Raji (cell line): ENCODE measurements around the gene RAB3GAP1.

Experiments
- POLR2A ChIP-seq: IDR thresholded peaks from 2 replicates; pipeline ENCODE4 v1.6.1; 2011; ENCODE audit warnings: low read depth, low read length, control low read depth; ENCODE audit not compliant: insufficient read depth

Gene RAB3GAP1

GRCh38 chr2:135048122-135048521 lies 4.0 kb upstream of the RAB3GAP1 start:
- TF ChIP-seq POLR2A, result no peak

GRCh38 chr2:135050132-135050531 lies 2.0 kb upstream of the RAB3GAP1 start:
- TF ChIP-seq POLR2A, result no peak

GRCh38 chr2:135050684-135051083 lies 1.4 kb upstream of the RAB3GAP1 start:
- no peak for TF ChIP-seq POLR2A

- TF ChIP-seq POLR2A, result no peak
Observed at GRCh38 chr2:135052997-135053474, 944 bp downstream of the RAB3GAP1 start.

GRCh38 chr2:135055182-135055786 lies 3.2 kb downstream of the RAB3GAP1 start:
- TF ChIP-seq POLR2A, result no peak

GRCh38 chr2:135056790-135057189 lies 4.7 kb downstream of the RAB3GAP1 start:
- no peak for TF ChIP-seq POLR2A

GRCh38 chr2:135059577-135059976 lies 7.5 kb downstream of the RAB3GAP1 start:
- no peak for TF ChIP-seq POLR2A

GRCh38 chr2:135063210-135063609 lies 11.1 kb downstream of the RAB3GAP1 start:
- no peak for TF ChIP-seq POLR2A

GRCh38 chr2:135064149-135064548 lies 12.1 kb downstream of the RAB3GAP1 start:
- TF ChIP-seq POLR2A, result no peak

GRCh38 chr2:135066710-135067109 lies 14.6 kb downstream of the RAB3GAP1 start:
- TF ChIP-seq POLR2A, result no peak

- no peak for TF ChIP-seq POLR2A
Observed at GRCh38 chr2:135072125-135072997, 20.3 kb downstream of the RAB3GAP1 start.

- no peak for TF ChIP-seq POLR2A
Observed at GRCh38 chr2:135074216-135074615, 22.1 kb downstream of the RAB3GAP1 start.

GRCh38 chr2:135076556-135076955 lies 24.5 kb downstream of the RAB3GAP1 start:
- TF ChIP-seq POLR2A, result no peak

GRCh38 chr2:135078417-135078816 lies 26.3 kb downstream of the RAB3GAP1 start:
- no peak for TF ChIP-seq POLR2A

GRCh38 chr2:135086222-135086621 lies 34.1 kb downstream of the RAB3GAP1 start:
- no peak for TF ChIP-seq POLR2A

- no peak for TF ChIP-seq POLR2A
Observed at GRCh38 chr2:135091681-135092080, 39.6 kb downstream of the RAB3GAP1 start.
